GM06990 (cell line): ENCODE measurements around the gene MZF1.

Experiments used
- DNase-seq: peaks from one replicate; pipeline ENCODE4 v3.0.0-alpha.2; 2011; ENCODE audit not compliant: insufficient read length; ENCODE audit errors: extremely low read depth
- H3K27me3 ChIP-seq: replicated peaks from 2 replicates; pipeline ENCODE4 v1.6.0; 2011; ENCODE audit warnings: low read length; ENCODE audit not compliant: control insufficient read depth, insufficient read depth
- H3K36me3 ChIP-seq: 2 replicates; pipeline ENCODE4 v1.5.1; 2011; ENCODE audit warnings: low read length; ENCODE audit not compliant: control insufficient read depth, insufficient read depth
- H3K4me3 ChIP-seq: replicated peaks from 2 replicates; pipeline ENCODE4 v1.5.1; 2011; ENCODE audit warnings: low read depth, mild to moderate bottlenecking, control low read depth, low read length
- CTCF ChIP-seq: IDR thresholded peaks from 2 replicates; pipeline ENCODE4 v1.5.1; 2011; ENCODE audit warnings: low read length, control low read depth, mild to moderate bottlenecking, inconsistent platforms; ENCODE audit not compliant: insufficient read depth, poor library complexity, severe bottlenecking

The MZF1 gene

GRCh38 chr19:58551577-58552471 lies 21.3 kb downstream of the MZF1 start:
- no peak for DNase-seq
- Histone ChIP-seq H3K36me3 (peaks cover 53% of the 10 kb centered on the region), H3K27me3 (no peaks in the 10 kb centered on the region), H3K4me3 (no peak overlapping the region)
- TF ChIP-seq CTCF: no peak

- Histone ChIP-seq H3K4me3 (no peak overlapping the region), H3K36me3 (peaks cover 53% of the 10 kb centered on the region), H3K27me3 (no peaks in the 10 kb centered on the region)
- no peak for DNase-seq
- TF ChIP-seq CTCF: no peak
Measured at GRCh38 chr19:58551123-58551497, 22.0 kb downstream of the MZF1 start.

GRCh38 chr19:58550362-58551122 lies 22.6 kb downstream of the MZF1 start:
- no peak for TF ChIP-seq CTCF
- DNase-seq: no peak
- Histone ChIP-seq H3K4me3 (no peak overlapping the region), H3K27me3 (no peaks in the 10 kb centered on the region), H3K36me3 (peaks cover 55% of the 10 kb centered on the region)

GRCh38 chr19:58549664-58550361 lies 23.3 kb downstream of the MZF1 start:
- no peak for TF ChIP-seq CTCF
- no peaks in the 10 kb centered on the region for H3K27me3 ChIP-seq
- DNase-seq: no peak
- no peak overlapping the region for H3K4me3 ChIP-seq
- H3K36me3 ChIP-seq: peaks cover 56% of the 10 kb centered on the region

- no peak for DNase-seq
- no peaks in the 10 kb centered on the region for H3K27me3 ChIP-seq
- no peak for TF ChIP-seq CTCF
- H3K4me3 ChIP-seq: no peak overlapping the region
- peaks cover 56% of the 10 kb centered on the region for H3K36me3 ChIP-seq
Measured at GRCh38 chr19:58548859-58549663, 24.1 kb downstream of the MZF1 start.
